ENCODE results near the gene RMND5B.

RMND5B gene

GRCh38 chr5:178180141-178180863 is 49.5 kb downstream of the RMND5B start:
- no peak overlapping the region for H3K4ac ChIP-seq (ENCODE audit: low read depth in 1 of 2, low read length in 2 of 2)
- H3K4me2 ChIP-seq (ENCODE audit: low read length, poor library complexity, severe bottlenecking) = no peak overlapping the region
- no peaks in the 10 kb centered on the region for H3K36me3 ChIP-seq (ENCODE audit: control insufficient read depth in 1 of 2, insufficient read depth in 2 of 2, low read depth in 1 of 2, low read length in 2 of 2)
- no peak overlapping the region for H3K27ac ChIP-seq (ENCODE audit: low read length, poor library complexity, severe bottlenecking)
- no peak overlapping the region for H3K9ac ChIP-seq (ENCODE audit: low read length)
- no peak for DNase-seq
- no peak overlapping the region for H3K14ac ChIP-seq (ENCODE audit: low read length in 2 of 2)
- WGBS = 20% methylated on average over 5 of the region's 9 CpGs
- H3K27me3 ChIP-seq (ENCODE audit: control insufficient read depth in 1 of 2, insufficient read depth in 1 of 2, low read length in 2 of 2) = peaks cover 0 to 2% of the 10 kb centered on the region in 2 experiments
- no peak overlapping the region for H2BK120ac ChIP-seq (ENCODE audit: low read depth, low read length)
- H2BK12ac ChIP-seq (ENCODE audit: low read length in 2 of 2) = no peak overlapping the region
- no peak overlapping the region for H3K23ac ChIP-seq (ENCODE audit: low read length in 2 of 2)
- no peak overlapping the region for H3K18ac ChIP-seq (ENCODE audit: low read depth in 1 of 2, low read length in 2 of 2)
- no peak overlapping the region for H3K4me3 ChIP-seq (ENCODE audit: insufficient read depth in 1 of 2, low read depth in 1 of 2, low read length in 2 of 2)
- H2BK5ac ChIP-seq (ENCODE audit: low read depth, low read length, poor library complexity, severe bottlenecking) = no peak overlapping the region
- peaks cover 11% of the 10 kb centered on the region for H3K9me3 ChIP-seq (ENCODE audit: control insufficient read depth, low read length)
- no peak overlapping the region for H4K8ac ChIP-seq (ENCODE audit: low read length)
- H2BK15ac ChIP-seq (ENCODE audit: low read depth, poor library complexity, severe bottlenecking) = no peak overlapping the region
- no peak overlapping the region for H4K91ac ChIP-seq (ENCODE audit: low read length)
- H3K4me1 ChIP-seq (ENCODE audit: control insufficient read depth, insufficient read depth, low read depth, low read length) = no peaks in the 10 kb centered on the region
- H3K79me1 ChIP-seq (replicated peaks; ENCODE audit: low read length, poor library complexity, severe bottlenecking) = no peaks in the 10 kb centered on the region
- no peak overlapping the region for H2AK5ac ChIP-seq (ENCODE audit: low read length, severe bottlenecking)
- no peak overlapping the region for H2AFZ ChIP-seq (ENCODE audit: low read depth, low read length)

- Histone ChIP-seq H3K4me2 (ENCODE audit: low read length, poor library complexity, severe bottlenecking) (no peak overlapping the region), H3K79me1 (replicated peaks; ENCODE audit: low read length, poor library complexity, severe bottlenecking) (no peaks in the 10 kb centered on the region), H3K23ac (ENCODE audit: low read length in 2 of 2) (no peak overlapping the region), H3K4ac (ENCODE audit: low read depth in 1 of 2, low read length in 2 of 2) (no peak overlapping the region), H4K91ac (ENCODE audit: low read length) (no peak overlapping the region), H2BK12ac (ENCODE audit: low read length in 2 of 2) (no peak overlapping the region), H2BK15ac (ENCODE audit: low read depth, poor library complexity, severe bottlenecking) (no peak overlapping the region), H3K36me3 (ENCODE audit: control insufficient read depth in 1 of 2, insufficient read depth in 2 of 2, low read depth in 1 of 2, low read length in 2 of 2) (no peaks in the 10 kb centered on the region), H3K4me1 (ENCODE audit: control insufficient read depth, insufficient read depth, low read depth, low read length) (no peaks in the 10 kb centered on the region), H3K27me3 (ENCODE audit: control insufficient read depth in 1 of 2, insufficient read depth in 1 of 2, low read length in 2 of 2) (peaks cover 0 to 2% of the 10 kb centered on the region in 2 experiments), H3K9me3 (ENCODE audit: control insufficient read depth, low read length) (peaks cover 11% of the 10 kb centered on the region), H3K14ac (ENCODE audit: low read length in 2 of 2) (no peak overlapping the region), H3K27ac (ENCODE audit: low read length, poor library complexity, severe bottlenecking) (no peak overlapping the region), H4K8ac (ENCODE audit: low read length) (no peak overlapping the region), H2BK5ac (ENCODE audit: low read depth, low read length, poor library complexity, severe bottlenecking) (no peak overlapping the region), H2AK5ac (ENCODE audit: low read length, severe bottlenecking) (no peak overlapping the region), H2BK120ac (ENCODE audit: low read depth, low read length) (no peak overlapping the region), H2AFZ (ENCODE audit: low read depth, low read length) (no peak overlapping the region), H3K18ac (ENCODE audit: low read depth in 1 of 2, low read length in 2 of 2) (no peak overlapping the region), H3K9ac (ENCODE audit: low read length) (no peak overlapping the region), H3K4me3 (ENCODE audit: insufficient read depth in 1 of 2, low read depth in 1 of 2, low read length in 2 of 2) (no peak overlapping the region)
- DNase-seq = no peak
- WGBS = 51% methylated on average over 4 of the region's 4 CpGs
Observed at GRCh38 chr5:178182158-178182876, 51.5 kb downstream of the RMND5B start.

GRCh38 chr5:178186427-178186826 is 55.6 kb downstream of the RMND5B start:
- 89% methylated on average over 6 of the region's 6 CpGs for WGBS
- Histone ChIP-seq H2BK5ac (ENCODE audit: low read depth, low read length, poor library complexity, severe bottlenecking) (no peak overlapping the region), H3K9ac (ENCODE audit: low read length) (no peak overlapping the region), H3K4me1 (ENCODE audit: control insufficient read depth, insufficient read depth, low read depth, low read length) (no peaks in the 10 kb centered on the region), H3K23ac (ENCODE audit: low read length in 2 of 2) (no peak overlapping the region), H2AK5ac (ENCODE audit: low read length, severe bottlenecking) (no peak overlapping the region), H2AFZ (ENCODE audit: low read depth, low read length) (no peak overlapping the region), H3K4me3 (ENCODE audit: insufficient read depth in 1 of 2, low read depth in 1 of 2, low read length in 2 of 2) (no peak overlapping the region), H2BK12ac (ENCODE audit: low read length in 2 of 2) (no peak overlapping the region), H3K18ac (ENCODE audit: low read depth in 1 of 2, low read length in 2 of 2) (no peak overlapping the region), H3K4ac (ENCODE audit: low read depth in 1 of 2, low read length in 2 of 2) (no peak overlapping the region), H3K14ac (ENCODE audit: low read length in 2 of 2) (no peak overlapping the region), H2BK15ac (ENCODE audit: low read depth, poor library complexity, severe bottlenecking) (no peak overlapping the region), H3K79me1 (replicated peaks; ENCODE audit: low read length, poor library complexity, severe bottlenecking) (no peaks in the 10 kb centered on the region), H3K36me3 (ENCODE audit: control insufficient read depth in 1 of 2, insufficient read depth in 2 of 2, low read depth in 1 of 2, low read length in 2 of 2) (no peaks in the 10 kb centered on the region), H3K27ac (ENCODE audit: low read length, poor library complexity, severe bottlenecking) (no peak overlapping the region), H4K91ac (ENCODE audit: low read length) (no peak overlapping the region), H2BK120ac (ENCODE audit: low read depth, low read length) (no peak overlapping the region), H3K4me2 (ENCODE audit: low read length, poor library complexity, severe bottlenecking) (no peak overlapping the region), H4K8ac (ENCODE audit: low read length) (no peak overlapping the region), H3K9me3 (ENCODE audit: control insufficient read depth, low read length) (no peaks in the 10 kb centered on the region), H3K27me3 (ENCODE audit: control insufficient read depth in 1 of 2, insufficient read depth in 1 of 2, low read length in 2 of 2) (no peaks in the 10 kb centered on the region)
- DNase-seq = no peak

GRCh38 chr5:178187014-178187413 is 56.2 kb downstream of the RMND5B start, which contains the start of gene GMCL2:
Gene GMCL2, minus strand, starts transcription at chr5:178187371. Its CDS starts 72 bp downstream, at chr5:178187299.
- no peak within 1 kb of the TSS for H3K4me3 ChIP-seq (ENCODE audit: insufficient read depth in 1 of 2, low read depth in 1 of 2, low read length in 2 of 2)
- no peaks in the 10 kb centered on the region for H3K9me3 ChIP-seq (ENCODE audit: control insufficient read depth, low read length)
- WGBS = 94% methylated on average over 15 of the region's 27 CpGs
- H3K27me3 ChIP-seq (ENCODE audit: control insufficient read depth in 1 of 2, insufficient read depth in 1 of 2, low read length in 2 of 2) = no peaks in the 10 kb centered on the region
- no peak within 1 kb of the TSS for H3K4me2 ChIP-seq (ENCODE audit: low read length, poor library complexity, severe bottlenecking)
- H3K36me3 ChIP-seq (ENCODE audit: control insufficient read depth in 1 of 2, insufficient read depth in 2 of 2, low read depth in 1 of 2, low read length in 2 of 2) = no peaks in the 10 kb centered on the region
- no peak within 1 kb of the TSS for H4K91ac ChIP-seq (ENCODE audit: low read length)
- H4K8ac ChIP-seq (ENCODE audit: low read length) = no peak within 1 kb of the TSS
- H3K4me1 ChIP-seq (ENCODE audit: control insufficient read depth, insufficient read depth, low read depth, low read length) = no peaks in the 10 kb centered on the region
- no peak within 1 kb of the TSS for H3K18ac ChIP-seq (ENCODE audit: low read depth in 1 of 2, low read length in 2 of 2)
- no peak within 1 kb of the TSS for H3K27ac ChIP-seq (ENCODE audit: low read length, poor library complexity, severe bottlenecking)
- H2BK120ac ChIP-seq (ENCODE audit: low read depth, low read length) = no peak within 1 kb of the TSS
- H2BK12ac ChIP-seq (ENCODE audit: low read length in 2 of 2) = no peak within 1 kb of the TSS
- no peak within 1 kb of the TSS for H3K14ac ChIP-seq (ENCODE audit: low read length in 2 of 2)
- H3K9ac ChIP-seq (ENCODE audit: low read length) = no peak within 1 kb of the TSS
- H2BK5ac ChIP-seq (ENCODE audit: low read depth, low read length, poor library complexity, severe bottlenecking) = no peak within 1 kb of the TSS
- H2AK5ac ChIP-seq (ENCODE audit: low read length, severe bottlenecking) = no peak within 1 kb of the TSS
- DNase-seq = no peak
- no peaks in the 10 kb centered on the region for H3K79me1 ChIP-seq (replicated peaks; ENCODE audit: low read length, poor library complexity, severe bottlenecking)
- H3K4ac ChIP-seq (ENCODE audit: low read depth in 1 of 2, low read length in 2 of 2) = no peak within 1 kb of the TSS
- no peak within 1 kb of the TSS for H2AFZ ChIP-seq (ENCODE audit: low read depth, low read length)
- no peak within 1 kb of the TSS for H2BK15ac ChIP-seq (ENCODE audit: low read depth, poor library complexity, severe bottlenecking)
- no peak within 1 kb of the TSS for H3K23ac ChIP-seq (ENCODE audit: low read length in 2 of 2)

Data from mesenchymal stem cell (in vitro differentiated cells and primary cell).